B cell (primary cell): ENCODE data around the gene CASP5. TPM values are rescaled to one million over a fixed set of nuclear protein-coding genes. Genes with fewer than 3 reads are reported as not detected.

Experiments used
- ATAC-seq: fragments of 200-7000 bp; cut with Tn5 transposase; one replicate; pipeline ENCODE4 v1.10.0; 2021; ENCODE audit warnings: low read depth, mild to moderate bottlenecking, moderate number of reproducible peaks, moderate library complexity
- CTCF ChIA-PET: fragments of 350-600 bp; sonication (Branson Sonifier 250); formaldehyde crosslinking; loops from one replicate; lab custom pipeline; 2021; ENCODE audit warnings: antibody characterized with exemption, inconsistent platforms; lab: Charles Lee
- POLR2A ChIA-PET: fragments of 350-600 bp; sonication (Branson Sonifier 250); formaldehyde crosslinking; loops from one replicate; lab custom pipeline; 2021; ENCODE audit warnings: antibody characterized with exemption; lab: Charles Lee
- DNase-seq: peaks from one replicate; pipeline ENCODE4 v3.0.0; 2013
- H2AFZ ChIP-seq: 2 replicates; pipeline ENCODE4 v1.6.1; 2012; ENCODE audit warnings: mild to moderate bottlenecking, low read depth, low read length; ENCODE audit not compliant: insufficient read depth, poor library complexity, severe bottlenecking
- H3K27ac ChIP-seq, 2 donors: 1 replicate in 1 of 2; 2 replicates in 1 of 2; pipeline ENCODE4 v1.5.1; 2012 to 2013; ENCODE audit warnings: low read length in 2 of 2, mild to moderate bottlenecking in 2 of 2, moderate library complexity in 1 of 2
- H3K27me3 ChIP-seq, 4 experiments: fragments of 200-600 bp in 1 of 4; sonication (generic) in 1 of 4; replicated peaks in 1 of 4; 1 replicate in 2 of 4; 2 replicates in 2 of 4; pipeline versions ENCODE4 v1.6.1 to v1.7.0; 2013 to 2016; ENCODE audit warnings: low read length in 3 of 4, mild to moderate bottlenecking in 2 of 4, mixed read lengths in 1 of 4, moderate library complexity in 1 of 4; ENCODE audit not compliant: insufficient read depth in 4 of 4, control insufficient read depth in 3 of 4; ENCODE audit errors: control extremely low read depth in 1 of 4
- H3K36me3 ChIP-seq, 2 experiments: replicated peaks in 1 of 2; 1 replicate in 1 of 2; 2 replicates in 1 of 2; pipeline versions ENCODE4 v1.6.1 to v1.7.1; 2013; ENCODE audit warnings: low read length in 1 of 2; ENCODE audit not compliant: insufficient read depth in 2 of 2, control insufficient read depth in 1 of 2; ENCODE audit errors: control extremely low read depth in 1 of 2, extremely low read depth in 1 of 2
- H3K4me1 ChIP-seq, 2 donors: fragments of 200-600 bp in 1 of 2; sonication (generic) in 1 of 2; 1 replicate in 1 of 2; 2 replicates in 1 of 2; pipeline versions ENCODE4 v1.5.1 to v1.6.1; 2013 to 2017; ENCODE audit warnings: low read length in 2 of 2; ENCODE audit not compliant: control insufficient read depth in 2 of 2, insufficient read depth in 2 of 2
- H3K4me2 ChIP-seq: replicated peaks from 2 replicates; pipeline ENCODE3; 2012; ENCODE audit warnings: mild to moderate bottlenecking, low read depth, low read length; ENCODE audit not compliant: poor library complexity, severe bottlenecking
- H3K4me3 ChIP-seq, 5 experiments: fragments of 200-600 bp in 1 of 5; sonication (generic) in 1 of 5; 1 replicate in 3 of 5; 2 replicates in 2 of 5; pipeline versions ENCODE4 v1.5.1 to v1.7.0; 2011 to 2016; ENCODE audit warnings: low read length in 4 of 5, mild to moderate bottlenecking in 4 of 5, low read depth in 2 of 5, control low read depth in 1 of 5, moderate library complexity in 1 of 5; ENCODE audit not compliant: insufficient read depth in 1 of 5; ENCODE audit errors: control extremely low read depth in 1 of 5, extremely low read depth in 1 of 5
- H3K79me2 ChIP-seq: fragments of 200-600 bp; sonication (generic); one replicate; pipeline ENCODE4 v1.6.0; 2016; ENCODE audit warnings: low read length; ENCODE audit not compliant: control insufficient read depth, insufficient read depth
- H3K9ac ChIP-seq: fragments of 200-600 bp; sonication (generic); 2 replicates; pipeline ENCODE4 v1.6.1; 2017; ENCODE audit warnings: mild to moderate bottlenecking, low read length, moderate library complexity
- H3K9me3 ChIP-seq, 3 donors: one replicate each; pipeline versions ENCODE4 v1.6.1 to v1.7.1; 2013; ENCODE audit warnings: low read length in 2 of 3; ENCODE audit not compliant: control insufficient read depth in 2 of 3, insufficient read depth in 1 of 3; ENCODE audit errors: control extremely low read depth in 1 of 3
- H4K20me1 ChIP-seq: 2 replicates; pipeline ENCODE4 v1.6.0; 2012; ENCODE audit warnings: mild to moderate bottlenecking, low read length; ENCODE audit not compliant: insufficient read depth, control insufficient read depth, poor library complexity, severe bottlenecking
- H3K27ac Mint-ChIP-seq: one replicate; pipeline ENCODE4 v1.8.0; 2021; ENCODE audit warnings: mixed read lengths
- H3K27me3 Mint-ChIP-seq: one replicate; pipeline ENCODE4 v1.8.0; 2021; ENCODE audit warnings: mixed read lengths
- H3K4me1 Mint-ChIP-seq: one replicate; pipeline ENCODE4 v1.8.0; 2021; ENCODE audit warnings: mixed read lengths
- H3K4me3 Mint-ChIP-seq: one replicate; pipeline ENCODE4 v1.8.0; 2021; ENCODE audit warnings: mixed read lengths
- H3K9me3 Mint-ChIP-seq: one replicate; pipeline ENCODE4 v1.8.0; 2022; ENCODE audit warnings: mixed read lengths; ENCODE audit not compliant: insufficient read depth
- CTCF ChIP-seq: fragments of 200-600 bp; IDR thresholded peaks from one replicate; pipeline ENCODE4 v1.8.0; 2022; ENCODE audit warnings: antibody characterized with exemption, mild to moderate bottlenecking
- EZH2 ChIP-seq: IDR thresholded peaks from 2 replicates; pipeline ENCODE4 v1.6.1; 2012; ENCODE audit warnings: borderline replicate concordance, low read depth, mild to moderate bottlenecking, moderate library complexity, low read length; ENCODE audit not compliant: insufficient read depth, poor library complexity, severe bottlenecking
- WGBS: methylation state at CpG from one replicate; pipeline ENCODE4 v1.1.5; 2013; ENCODE audit warnings: missing lambda C conversion rate; ENCODE audit not compliant: insufficient coverage; 5-methylcytosine and 5-hydroxymethylcytosine counted together
- intact Hi-C: fragments of 100-400 bp; cut with micrococcal nuclease; formaldehyde crosslinking; loops from one replicate; pipeline ENCODE4 v1.10.0; 2022
- polyA plus RNA-seq: library from polyadenylated mRNA; depleted of rRNA; stranded (reverse); fragments of >200 nt; gene quantifications from 2 replicates; pipeline ENCODE4 v1.2.3, GENCODE V29; 2012
- total RNA-seq, 2 donors: library from RNA; stranded (reverse); fragments of 120-200 nt in 1 of 2; gene quantifications; 1 replicate in 1 of 2; 2 replicates in 1 of 2; pipeline versions ENCODE4 v1.2.3 to v1.2.4, GENCODE V29; 2013 to 2022

The CASP5 gene
- total and polyA plus RNA-seq, 2 donors (not counting 1 experiment from before 2014, with no cell fraction given) = 0.09 TPM; not detected in 1

- no peak for ATAC-seq
Measured at GRCh38 chr11:105049481-105049880, 26.5 kb upstream of the CASP5 start.

More at GRCh38 chr11:105049481-105049880, 26.5 kb upstream of the CASP5 start:
- no peak overlapping the region for H3K4me2 ChIP-seq
- no peak overlapping the region for H3K4me3 ChIP-seq
- no peaks in the 10 kb centered on the region for H3K36me3 ChIP-seq
- TF ChIP-seq EZH2 (no peak), CTCF (no peak)
- H3K9me3 ChIP-seq = no peaks in the 10 kb centered on the region
- no peaks in the 10 kb centered on the region for H4K20me1 ChIP-seq
- no peak for DNase-seq
- Mint-ChIP-seq H3K4me3 (no peak overlapping the region), H3K9me3 (no peaks in the 10 kb centered on the region), H3K27ac (no peak overlapping the region), H3K4me1 (peaks cover 13% of the 10 kb centered on the region), H3K27me3 (no peaks in the 10 kb centered on the region)
- H3K79me2 ChIP-seq = peaks cover 15% of the 10 kb centered on the region
- H3K9ac ChIP-seq = no peak overlapping the region
- H3K4me1 ChIP-seq = peaks cover 7 to 9% of the 10 kb centered on the region in 2 donors
- H3K27me3 ChIP-seq = no peaks in the 10 kb centered on the region
- ChIA-PET POLR2A (no interaction called here), CTCF (no interaction called here)
- intact Hi-C loops = loop anchor here (10.0 kb wide), 1 partner anchor 255 kb away; no protein-coding TSS in a partner anchor
- WGBS = no CpG with 5 or more reads among the region's 1 CpG
- no peak overlapping the region for H2AFZ ChIP-seq
- no peak overlapping the region for H3K27ac ChIP-seq
